NCI-H2107 treated with DMSO at 0.1 percent for 48 hours (cell line): ENCODE data around the gene XKR3.
"Not testable (repeated sequence)": the region's sequence is repeated elsewhere in the genome, so short reads cannot be mapped to it uniquely, and the experiment has no call there.

Source experiments
- DNase-seq: peaks from one replicate; lab custom pipeline; 2025; ENCODE audit not compliant: unreplicated experiment; lab: John Stamatoyannopoulos, UW

XKR3 gene

GRCh38 chr22:16806401-16806800 lies 18.8 kb downstream of the XKR3 start:
- no peak for DNase-seq

- DNase-seq, result no peak
These were observed 20.3 kb downstream of the XKR3 start for GRCh38 chr22:16804882-16805281.

- DNase-seq, result no peak
These were observed 21.8 kb downstream of the XKR3 start for GRCh38 chr22:16803255-16803917.

- no peak for DNase-seq
These were observed 23.6 kb downstream of the XKR3 start for GRCh38 chr22:16801571-16801970.

- no peak for DNase-seq
These were observed 24.1 kb downstream of the XKR3 start for GRCh38 chr22:16801088-16801487.

GRCh38 chr22:16800358-16800757 lies 24.9 kb downstream of the XKR3 start:
- DNase-seq, result no peak

- DNase-seq, result not testable (repeated sequence)
These were observed 29.7 kb downstream of the XKR3 start for GRCh38 chr22:16795504-16795903.

- DNase-seq, result no peak
These were observed 31.4 kb downstream of the XKR3 start for GRCh38 chr22:16793831-16794230.

- no peak for DNase-seq
These were observed 35.2 kb downstream of the XKR3 start for GRCh38 chr22:16789860-16790493.

GRCh38 chr22:16783930-16784354 lies 41.3 kb downstream of the XKR3 start:
- DNase-seq, result no peak

GRCh38 chr22:16783453-16783852 lies 41.8 kb downstream of the XKR3 start:
- DNase-seq, result no peak

- no peak for DNase-seq
These were observed 43.4 kb downstream of the XKR3 start for GRCh38 chr22:16781764-16782329.

GRCh38 chr22:16781074-16781763 lies 44.0 kb downstream of the XKR3 start:
- no peak for DNase-seq

GRCh38 chr22:16777284-16777924 lies 47.8 kb downstream of the XKR3 start:
- no peak for DNase-seq

- no peak for DNase-seq
These were observed 49.1 kb downstream of the XKR3 start for GRCh38 chr22:16776080-16776479.

- DNase-seq, result no peak
These were observed 50.2 kb downstream of the XKR3 start for GRCh38 chr22:16774911-16775500.

- not testable (repeated sequence) for DNase-seq
These were observed 53.6 kb downstream of the XKR3 start for GRCh38 chr22:16771569-16771968.

GRCh38 chr22:16767927-16768326 lies 57.3 kb downstream of the XKR3 start:
- DNase-seq, result not testable (repeated sequence)

GRCh38 chr22:16762224-16762623 lies 63.0 kb downstream of the XKR3 start:
- DNase-seq, result not testable (repeated sequence)

GRCh38 chr22:16760416-16760815 lies 64.8 kb downstream of the XKR3 start:
- DNase-seq, result not testable (repeated sequence)

GRCh38 chr22:16749282-16749681 lies 75.9 kb downstream of the XKR3 start:
- not testable (repeated sequence) for DNase-seq
